ENCODE measurements around the gene C10orf71.
A peak's percentile ranks its signal among the peaks of the same experiment; 100 is the strongest.

The C10orf71 gene

DNA sequence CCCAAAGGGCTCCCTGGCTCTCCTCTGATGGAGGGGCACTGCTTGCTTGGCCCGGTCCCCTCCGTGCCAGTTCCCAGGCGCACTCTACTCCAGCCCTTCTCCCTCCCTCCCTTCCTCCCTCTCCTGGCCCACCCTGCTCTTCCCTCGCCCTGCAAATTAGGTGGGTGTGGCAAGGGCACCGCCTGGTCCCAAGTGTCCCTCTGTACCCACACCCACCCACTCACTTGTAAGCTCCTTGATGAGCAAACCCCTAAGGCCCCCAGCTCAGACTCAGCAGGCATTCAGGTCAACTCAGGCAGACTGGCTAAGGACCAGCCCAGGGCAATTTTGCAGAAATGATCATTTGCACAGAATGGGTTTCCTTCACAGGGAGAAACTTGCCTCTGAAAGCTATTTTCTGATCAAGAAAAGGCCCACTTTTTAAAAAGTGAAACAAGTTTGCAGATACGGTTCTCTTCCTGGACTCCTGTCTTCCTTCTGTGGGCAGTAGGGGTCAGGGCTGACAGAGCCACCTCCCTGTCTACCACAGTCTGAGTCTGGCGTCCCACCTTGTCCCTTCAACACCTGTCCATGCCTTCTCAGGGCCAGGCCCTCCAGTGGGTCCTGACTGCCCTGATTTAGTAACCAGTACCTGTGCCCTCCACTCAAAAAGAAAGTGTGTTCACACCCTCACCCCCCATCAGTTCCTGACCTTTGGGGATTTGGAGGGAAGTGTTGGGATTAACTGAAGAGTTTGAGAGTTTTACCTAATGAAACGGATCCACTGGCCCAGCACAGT, 28.3 kb downstream of the C10orf71 start:
- DNase-seq (ENCODE audit: low spot score in 2 of 2), result no peak
- H3K27ac Mint-ChIP-seq (ENCODE audit: low read depth), result no peak overlapping the region
- no peak overlapping the region for H3K4me3 Mint-ChIP-seq
- H3K4me1 Mint-ChIP-seq, result no peaks in the 10 kb centered on the region
- no peak for ATAC-seq (replicated peaks; ENCODE audit: extremely low read depth, poor library complexity, severe bottlenecking)
- H3K9me3 Mint-ChIP-seq, result no peaks in the 10 kb centered on the region
- H3K36me3 Mint-ChIP-seq (ENCODE audit: insufficient read depth), result no peaks in the 10 kb centered on the region
- peaks cover 33% of the 10 kb centered on the region for H3K27me3 Mint-ChIP-seq

DNA sequence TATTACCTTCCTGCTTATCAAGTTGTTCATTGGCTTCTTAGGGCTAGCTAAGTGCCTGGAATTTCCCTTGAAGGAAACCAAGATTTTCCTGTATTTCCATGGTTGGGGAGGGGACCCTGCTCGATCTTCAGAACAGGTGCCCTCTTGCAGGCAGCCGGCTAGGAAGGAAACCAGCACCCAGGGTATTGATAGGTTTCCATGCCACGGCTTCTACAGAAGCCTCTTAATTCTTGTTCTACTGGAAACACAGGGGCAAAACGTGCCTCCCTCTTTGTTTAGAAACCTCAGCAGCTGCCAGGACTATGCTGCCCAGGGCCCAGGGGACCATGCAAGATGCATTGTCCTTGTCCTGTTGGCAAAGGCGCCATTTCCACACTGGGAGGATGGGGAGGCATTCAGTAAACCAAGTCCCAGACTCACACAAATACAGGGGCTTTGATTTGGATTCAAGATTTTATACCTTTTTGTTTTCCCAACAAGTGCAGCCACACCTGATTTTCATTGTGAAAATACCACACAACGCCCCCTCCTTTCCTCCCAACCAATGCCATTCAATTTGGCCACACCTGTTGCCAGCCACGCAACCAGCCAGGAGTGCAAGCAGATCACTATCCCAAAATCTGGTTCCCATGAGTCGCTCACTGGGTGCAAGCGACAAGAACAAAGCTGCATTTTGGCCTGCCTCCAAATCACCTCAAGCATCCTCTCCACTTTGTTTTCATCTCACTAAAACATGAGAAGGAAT, 29.6 kb downstream of the C10orf71 start:
- no peak for DNase-seq (ENCODE audit: low spot score in 2 of 2)
- H3K27ac Mint-ChIP-seq (ENCODE audit: low read depth), result no peak overlapping the region
- no peaks in the 10 kb centered on the region for H3K9me3 Mint-ChIP-seq
- no peak for ATAC-seq (replicated peaks; ENCODE audit: extremely low read depth, poor library complexity, severe bottlenecking)
- H3K36me3 Mint-ChIP-seq (ENCODE audit: insufficient read depth), result no peaks in the 10 kb centered on the region
- H3K4me3 Mint-ChIP-seq, result no peak overlapping the region
- H3K27me3 Mint-ChIP-seq, result peaks cover 29% of the 10 kb centered on the region
- H3K4me1 Mint-ChIP-seq, result no peaks in the 10 kb centered on the region

DNA sequence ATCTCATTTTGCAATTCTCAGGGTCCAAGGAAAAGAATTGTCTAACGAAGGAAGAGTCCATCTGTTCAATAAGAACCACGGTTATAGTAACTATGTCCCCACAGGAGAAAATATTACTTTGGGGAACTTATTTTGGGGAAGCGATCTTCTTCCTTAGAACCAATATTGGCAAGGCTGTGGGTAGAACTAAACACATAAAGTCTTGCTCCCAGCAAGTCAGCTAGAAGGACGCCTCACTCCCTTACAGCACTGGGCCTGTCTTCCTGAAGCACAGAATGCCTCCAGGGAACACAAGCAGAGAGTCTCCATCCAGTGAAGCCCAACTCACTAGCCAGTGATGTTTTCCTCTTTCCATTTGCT, 30.2 kb downstream of the C10orf71 start:
- Mint-ChIP-seq H3K4me3 (no peak overlapping the region), H3K9me3 (no peaks in the 10 kb centered on the region), H3K27ac (ENCODE audit: low read depth) (no peak overlapping the region), H3K36me3 (ENCODE audit: insufficient read depth) (no peaks in the 10 kb centered on the region), H3K4me1 (no peaks in the 10 kb centered on the region), H3K27me3 (peaks cover 24% of the 10 kb centered on the region)
- DNase-seq (ENCODE audit: low spot score in 2 of 2) (no peak), ATAC-seq (replicated peaks; ENCODE audit: extremely low read depth, poor library complexity, severe bottlenecking) (no peak)

- DNase-seq (ENCODE audit: low spot score in 2 of 2) (no peak), ATAC-seq (replicated peaks; ENCODE audit: extremely low read depth, poor library complexity, severe bottlenecking) (no peak)
- H3K4me1 Mint-ChIP-seq, result peaks cover 7% of the 10 kb centered on the region
- H3K27me3 Mint-ChIP-seq, result peaks cover 14% of the 10 kb centered on the region
- no peak overlapping the region for H3K27ac Mint-ChIP-seq (ENCODE audit: low read depth)
- no peaks in the 10 kb centered on the region for H3K36me3 Mint-ChIP-seq (ENCODE audit: insufficient read depth)
- H3K4me3 Mint-ChIP-seq, result no peak overlapping the region
- peaks cover 2% of the 10 kb centered on the region for H3K9me3 Mint-ChIP-seq
Observed at GRCh38 chr10:49330127-49330665, 31.2 kb downstream of the C10orf71 start.

DNA sequence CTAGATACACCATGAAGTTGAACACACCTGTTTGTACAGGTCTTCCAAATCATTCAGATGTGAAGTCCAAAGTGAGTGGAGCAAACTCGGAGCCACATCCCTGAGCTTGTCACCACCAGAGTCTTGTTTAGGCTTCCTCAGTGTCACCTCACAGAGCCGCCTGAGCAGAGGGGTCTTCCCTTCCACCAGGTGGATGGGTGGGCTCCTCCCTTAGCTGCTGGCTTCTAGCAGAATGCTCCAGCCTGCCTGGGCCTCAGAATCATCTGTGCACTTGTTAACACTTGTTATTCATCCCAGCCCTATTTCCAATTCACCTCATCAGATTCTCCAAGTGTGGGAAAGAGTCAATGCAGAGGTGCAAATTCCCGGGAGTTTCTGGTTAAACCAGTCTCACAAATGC, 32.5 kb downstream of the C10orf71 start:
- H3K4me3 Mint-ChIP-seq, result no peak overlapping the region
- peaks cover 14% of the 10 kb centered on the region for H3K4me1 Mint-ChIP-seq
- H3K36me3 Mint-ChIP-seq (ENCODE audit: insufficient read depth), result no peaks in the 10 kb centered on the region
- DNase-seq (ENCODE audit: low spot score in 2 of 2) (no peak), ATAC-seq (replicated peaks; ENCODE audit: extremely low read depth, poor library complexity, severe bottlenecking) (no peak)
- no peak overlapping the region for H3K27ac Mint-ChIP-seq (ENCODE audit: low read depth)
- H3K27me3 Mint-ChIP-seq, result peaks cover 14% of the 10 kb centered on the region
- H3K9me3 Mint-ChIP-seq, result peaks cover 12% of the 10 kb centered on the region

GRCh38 chr10:49332333-49332732, 33.4 kb downstream of the C10orf71 start:
- DNase-seq (ENCODE audit: low spot score in 2 of 2) (no peak), ATAC-seq (replicated peaks; ENCODE audit: extremely low read depth, poor library complexity, severe bottlenecking) (no peak)
- H3K9me3 Mint-ChIP-seq, result peaks cover 12% of the 10 kb centered on the region
- H3K27ac Mint-ChIP-seq (ENCODE audit: low read depth), result no peak overlapping the region
- H3K36me3 Mint-ChIP-seq (ENCODE audit: insufficient read depth), result no peaks in the 10 kb centered on the region
- H3K4me3 Mint-ChIP-seq, result no peak overlapping the region
- peaks cover 14% of the 10 kb centered on the region for H3K4me1 Mint-ChIP-seq
- H3K27me3 Mint-ChIP-seq, result peaks cover 14% of the 10 kb centered on the region

DNA sequence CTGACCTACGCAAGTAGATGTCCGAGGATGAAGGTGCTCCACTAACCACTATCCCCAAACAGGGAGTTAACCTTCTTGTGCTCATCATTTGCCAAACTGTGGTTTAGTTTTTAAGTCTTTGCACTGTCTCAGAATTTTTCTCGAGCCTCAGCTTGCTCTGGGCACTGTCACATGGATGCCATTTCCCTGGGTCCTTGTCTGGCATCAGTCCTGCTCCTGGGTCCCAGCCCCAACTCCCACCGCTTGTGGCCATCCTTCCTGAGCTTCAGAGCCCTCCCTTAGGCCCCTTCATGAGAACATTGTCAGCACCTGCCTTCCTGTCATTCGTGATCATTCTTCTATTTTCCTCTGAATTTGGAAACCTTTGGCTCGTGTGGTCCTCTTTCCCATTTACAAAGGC, 33.8 kb downstream of the C10orf71 start:
- peaks cover 14% of the 10 kb centered on the region for H3K27me3 Mint-ChIP-seq
- H3K4me3 Mint-ChIP-seq, result no peak overlapping the region
- no peak for DNase-seq (ENCODE audit: low spot score in 2 of 2)
- H3K36me3 Mint-ChIP-seq (ENCODE audit: insufficient read depth), result no peaks in the 10 kb centered on the region
- peaks cover 14% of the 10 kb centered on the region for H3K4me1 Mint-ChIP-seq
- no peak for ATAC-seq (replicated peaks; ENCODE audit: extremely low read depth, poor library complexity, severe bottlenecking)
- no peak overlapping the region for H3K27ac Mint-ChIP-seq (ENCODE audit: low read depth)
- peaks cover 12% of the 10 kb centered on the region for H3K9me3 Mint-ChIP-seq

DNA sequence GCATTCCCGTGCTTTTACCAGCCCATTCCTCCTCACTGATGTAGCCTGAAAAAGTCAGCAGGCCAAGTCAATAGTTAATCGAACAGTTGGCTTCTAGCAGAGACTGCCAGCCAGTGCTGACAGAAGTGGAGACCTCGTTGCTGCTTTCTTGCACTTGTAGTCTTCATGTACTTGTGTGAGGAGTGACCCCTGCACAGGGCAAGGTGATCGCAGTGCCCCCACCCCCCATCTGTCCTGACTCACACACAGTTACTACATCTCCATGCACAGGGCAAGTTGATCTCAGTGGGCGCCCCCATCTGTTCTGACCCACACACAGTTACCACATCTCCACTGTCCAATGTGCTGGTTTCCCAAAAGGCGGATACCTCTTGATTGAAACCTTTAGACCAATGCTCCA, 34.2 kb downstream of the C10orf71 start:
- Mint-ChIP-seq H3K27ac (ENCODE audit: low read depth) (no peak overlapping the region), H3K36me3 (ENCODE audit: insufficient read depth) (no peaks in the 10 kb centered on the region), H3K4me3 (no peak overlapping the region), H3K27me3 (peaks cover 17% of the 10 kb centered on the region), H3K4me1 (peaks cover 14% of the 10 kb centered on the region), H3K9me3 (peaks cover 12% of the 10 kb centered on the region)
- DNase-seq (ENCODE audit: low spot score in 2 of 2) (no peak), ATAC-seq (replicated peaks; ENCODE audit: extremely low read depth, poor library complexity, severe bottlenecking) (no peak)

GRCh38 chr10:49334964-49335363, 36.0 kb downstream of the C10orf71 start:
- Mint-ChIP-seq H3K4me3 (no peak overlapping the region), H3K9me3 (peaks cover 12% of the 10 kb centered on the region), H3K27me3 (peaks cover 20% of the 10 kb centered on the region), H3K27ac (ENCODE audit: low read depth) (peak overlapping the region; percentile 73), H3K4me1 (peaks cover 14% of the 10 kb centered on the region), H3K36me3 (ENCODE audit: insufficient read depth) (no peaks in the 10 kb centered on the region)
- no peak for ATAC-seq (replicated peaks; ENCODE audit: extremely low read depth, poor library complexity, severe bottlenecking)
- DNase-seq (ENCODE audit: low spot score in 2 of 2), result no peak

DNA sequence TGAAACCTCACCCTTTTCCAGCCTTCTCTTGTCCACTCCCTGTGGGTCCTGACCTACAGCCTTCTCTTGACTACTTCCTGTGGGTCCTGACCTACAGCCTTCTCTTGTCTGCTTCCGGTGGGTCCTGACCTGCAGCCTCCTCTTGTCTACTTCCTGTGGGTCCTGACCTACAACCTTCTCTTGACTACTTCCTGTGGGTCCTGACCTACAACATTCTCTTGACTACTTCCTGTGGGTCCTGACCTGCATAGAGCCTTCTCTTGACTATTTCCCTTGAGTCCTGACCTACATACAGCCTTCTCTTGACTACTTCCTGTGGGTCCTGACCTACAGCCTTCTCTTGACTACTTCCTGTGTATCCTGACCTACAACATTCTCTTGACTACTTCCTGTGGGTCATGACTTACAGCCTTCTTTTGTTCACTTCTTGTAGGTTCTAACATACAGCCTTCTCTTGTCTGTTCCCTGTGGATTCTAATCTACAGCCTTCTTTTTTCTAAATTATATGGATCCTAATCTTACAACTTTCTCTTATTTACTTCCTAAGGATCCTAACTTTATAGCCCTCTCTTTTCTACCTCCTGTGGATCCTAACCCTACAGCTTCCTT, 36.5 kb downstream of the C10orf71 start:
- peak overlapping the region; percentile 73 for H3K27ac Mint-ChIP-seq (ENCODE audit: low read depth)

DNA sequence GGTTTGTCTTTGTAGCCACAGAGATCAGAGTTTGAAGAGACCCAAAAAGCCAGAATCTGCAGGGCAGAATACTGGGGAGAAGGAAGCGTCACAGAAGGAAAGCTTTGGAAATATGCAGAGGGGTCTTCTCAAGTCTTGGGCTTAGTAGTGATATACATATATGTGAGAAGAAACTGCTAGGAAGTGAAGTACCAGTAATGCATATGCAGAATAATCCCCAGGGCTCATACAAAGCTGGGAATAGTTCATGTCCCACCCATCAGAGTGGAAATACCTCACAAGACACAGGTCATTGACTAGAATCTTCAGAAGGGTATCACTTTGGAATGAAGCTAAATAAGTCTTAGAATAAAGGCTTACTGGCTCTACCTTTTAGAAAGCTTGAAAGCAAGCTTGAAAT, 39.6 kb downstream of the C10orf71 start:
- Mint-ChIP-seq H3K4me3 (no peak overlapping the region), H3K36me3 (ENCODE audit: insufficient read depth) (no peaks in the 10 kb centered on the region), H3K27me3 (peaks cover 39% of the 10 kb centered on the region), H3K9me3 (peaks cover 12% of the 10 kb centered on the region), H3K27ac (ENCODE audit: low read depth) (no peak overlapping the region), H3K4me1 (peaks cover 14% of the 10 kb centered on the region)
- DNase-seq (ENCODE audit: low spot score in 2 of 2), result no peak
- no peak for ATAC-seq (replicated peaks; ENCODE audit: extremely low read depth, poor library complexity, severe bottlenecking)

More for the DNA sequence above, 36.5 kb downstream of the C10orf71 start:
- H3K27me3 Mint-ChIP-seq, result peaks cover 21% of the 10 kb centered on the region
- ATAC-seq (replicated peaks; ENCODE audit: extremely low read depth, poor library complexity, severe bottlenecking), result no peak
- H3K9me3 Mint-ChIP-seq, result peaks cover 12% of the 10 kb centered on the region
- peaks cover 14% of the 10 kb centered on the region for H3K4me1 Mint-ChIP-seq
- no peak for DNase-seq (ENCODE audit: low spot score in 2 of 2)
- H3K4me3 Mint-ChIP-seq, result no peak overlapping the region
- no peaks in the 10 kb centered on the region for H3K36me3 Mint-ChIP-seq (ENCODE audit: insufficient read depth)

GRCh38 chr10:49344840-49345239, 45.9 kb downstream of the C10orf71 start:
- Mint-ChIP-seq H3K27me3 (peaks cover 19% of the 10 kb centered on the region), H3K27ac (ENCODE audit: low read depth) (no peak overlapping the region), H3K4me3 (no peak overlapping the region), H3K9me3 (peaks cover 2% of the 10 kb centered on the region), H3K36me3 (ENCODE audit: insufficient read depth) (no peaks in the 10 kb centered on the region), H3K4me1 (no peaks in the 10 kb centered on the region)
- DNase-seq (ENCODE audit: low spot score in 2 of 2), result no peak
- ATAC-seq (replicated peaks; ENCODE audit: extremely low read depth, poor library complexity, severe bottlenecking), result no peak
